Ovary (tissue), 9 donors: ENCODE results near the gene RAB23. TPM values are rescaled to one million over a fixed set of nuclear protein-coding genes. Genes with fewer than 3 reads are reported as not detected.
"Not testable (repeated sequence)": the region's sequence is repeated elsewhere in the genome, so short reads cannot be mapped to it uniquely, and the experiment has no call there.

Experiments used
- DNase-seq, 5 donors: peaks; one replicate each; pipeline ENCODE4 v3.0.0-alpha.2; 2019 to 2020
- H3K27ac ChIP-seq, 2 donors: fragments of 200-600 bp; one replicate each; pipeline versions ENCODE4 v1.5.1 to v1.8.0; 2019 to 2022
- H3K27me3 ChIP-seq: fragments of 200-600 bp; one replicate; pipeline ENCODE4 v1.8.0; 2022
- H3K36me3 ChIP-seq: fragments of 200-600 bp; sonication (generic); one replicate; pipeline ENCODE4 v1.5.1; 2019
- H3K4me1 ChIP-seq: one replicate; pipeline ENCODE4 v1.8.1; 2013; ENCODE audit warnings: mild to moderate bottlenecking, moderate library complexity; ENCODE audit not compliant: insufficient read depth
- H3K4me3 ChIP-seq: fragments of 200-600 bp; sonication (generic); one replicate; pipeline ENCODE4 v1.5.1; 2017
- H3K9me3 ChIP-seq, 2 donors: fragments of 200-600 bp in 1 of 2; sonication (generic) in 1 of 2; one replicate each; pipeline versions ENCODE4 v1.5.1 to v1.8.1; 2013 to 2019; ENCODE audit warnings: mild to moderate bottlenecking in 1 of 2, moderate library complexity in 1 of 2
- CTCF ChIP-seq, 3 donors: fragments of 450-650 bp in 2 of 3; fragments of 200-600 bp in 1 of 3; IDR thresholded peaks; one replicate each; pipeline versions ENCODE4 v1.5.1 to v1.8.0; 2016 to 2022; ENCODE audit warnings: antibody characterized with exemption in 3 of 3, mild to moderate bottlenecking in 1 of 3
- EP300 ChIP-seq: sonication (generic); formaldehyde crosslinking; IDR thresholded peaks from one replicate; pipeline ENCODE4 v1.6.1; 2017; ENCODE audit warnings: antibody characterized with exemption
- POLR2A ChIP-seq: fragments of 450-650 bp; IDR thresholded peaks from one replicate; pipeline ENCODE4 v1.6.1; 2017; ENCODE audit warnings: antibody characterized with exemption, mild to moderate bottlenecking, moderate library complexity
- WGBS, 3 donors: extraction: QIAGEN DNeasy Blood & Tissue Kit in 1 of 3; methylation state at CpG; one replicate each; pipeline versions ENCODE4 v1.1.5 to v1.1.7; 2013 to 2017; 5-methylcytosine and 5-hydroxymethylcytosine counted together
- intact Hi-C, 4 donors: fragments of 100-400 bp; cut with DNase I; formaldehyde crosslinking; loops; one replicate each; pipeline versions ENCODE4 v1.11.0 to v1.15.1; 2022 to 2023
- polyA plus RNA-seq, 2 donors: library from polyadenylated mRNA; stranded (reverse); fragments of 200-250 nt in 1 of 2; fragments of 350-450 nt in 1 of 2; fragmentation: Illumina TruSeq in 1 of 2; extraction: RNeasy Lipid Tissue Mini Kit (QIAGEN cat#74804) in 1 of 2; gene quantifications; one replicate each; pipeline ENCODE4 v1.2.3, GENCODE V29; 2013 to 2014
- total RNA-seq, 7 donors: library from RNA; depleted of rRNA in 2 of 7; stranded (reverse); fragments of >200 nt in 2 of 7; fragmentation: NEBNext Ultra II Directional in 3 of 7; extraction: Animal tissue kit (Norgen Biotek cat#: 25700) in 3 of 7; gene quantifications; one replicate each; pipeline versions ENCODE4 v1.1.0 to v1.2.4, GENCODE V29; 2016 to 2023
- donor health status: DM: no; HTN: no; CAD: no; lungs with moderate emphysema.
- donor health status: DM: no; HTN: no; CAD: no.
- donor health status: Bipolar disorder and iron deficiency.
- donor health status: DM: yes; HTN: yes; CAD: no.
- donor health status: DM: no; HTN: no; CAD: no.
- donor health status: DM: yes; HTN: yes; CAD: no.

RAB23 gene
- total and polyA plus RNA-seq, 9 donors, result 14.2 to 31.0 (median 16.7) TPM

- Histone ChIP-seq H3K27me3 (no peaks in the 10 kb centered on the region), H3K27ac (no peak overlapping the region), H3K4me1 (peaks cover 3% of the 10 kb centered on the region), H3K9me3 (no peaks in the 10 kb centered on the region), H3K4me3 (no peak overlapping the region), H3K36me3 (no peaks in the 10 kb centered on the region)
- 91 to 92% (median 92%) methylated on average over 2 of the region's 2 CpGs for WGBS, 3 donors
- intact Hi-C loops, result no loop called here
- no peak for TF ChIP-seq CTCF (IDR thresholded peaks at IDR 0.05)
- no peak for TF ChIP-seq POLR2A
- TF ChIP-seq EP300, result no peak
- DNase-seq, result no peak
Observed at GRCh38 chr6:57248311-57248895, 26.3 kb upstream of the RAB23 start.

- no peaks in the 10 kb centered on the region for H3K9me3 ChIP-seq
- intact Hi-C loops, result no loop called here
- H3K4me1 ChIP-seq, result peaks cover 1% of the 10 kb centered on the region
- no peak for TF ChIP-seq CTCF (IDR thresholded peaks at IDR 0.05)
- TF ChIP-seq POLR2A, result no peak
- no peak for TF ChIP-seq EP300
- no peak overlapping the region for H3K27ac ChIP-seq
- H3K27me3 ChIP-seq, result no peaks in the 10 kb centered on the region
- DNase-seq, result no peak
- no peaks in the 10 kb centered on the region for H3K36me3 ChIP-seq
- H3K4me3 ChIP-seq, result no peak overlapping the region
Observed at GRCh38 chr6:57247603-57248002, 25.5 kb upstream of the RAB23 start.

GRCh38 chr6:57246307-57246706, 24.2 kb upstream of the RAB23 start:
- H3K9me3 ChIP-seq, result no peaks in the 10 kb centered on the region
- no peak for DNase-seq
- no peaks in the 10 kb centered on the region for H3K27me3 ChIP-seq
- intact Hi-C loops, result no loop called here
- TF ChIP-seq POLR2A (no peak), CTCF (IDR thresholded peaks at IDR 0.05) (no peak), EP300 (no peak)
- no peaks in the 10 kb centered on the region for H3K36me3 ChIP-seq
- H3K27ac ChIP-seq, result no peak overlapping the region
- 73 to 79% (median 78%) methylated on average over 6 of the region's 6 CpGs for WGBS, 3 donors
- H3K4me1 ChIP-seq, result no peaks in the 10 kb centered on the region
- no peak overlapping the region for H3K4me3 ChIP-seq

- H3K9me3 ChIP-seq, result no peaks in the 10 kb centered on the region
- no peak overlapping the region for H3K27ac ChIP-seq
- TF ChIP-seq POLR2A (no peak), CTCF (IDR thresholded peaks at IDR 0.05) (no peak), EP300 (no peak)
- intact Hi-C loops, result no loop called here
- no peak for DNase-seq
- 94 to 95% (median 95%) methylated on average over 7 of the region's 7 CpGs for WGBS, 3 donors
- no peaks in the 10 kb centered on the region for H3K27me3 ChIP-seq
- no peaks in the 10 kb centered on the region for H3K36me3 ChIP-seq
- H3K4me3 ChIP-seq, result no peak overlapping the region
- no peaks in the 10 kb centered on the region for H3K4me1 ChIP-seq
Observed at GRCh38 chr6:57243954-57244353, 21.8 kb upstream of the RAB23 start.

- H3K9me3 ChIP-seq, H3K4me1 ChIP-seq, H3K27ac ChIP-seq, H3K4me3 ChIP-seq, H3K27me3 ChIP-seq, H3K36me3 ChIP-seq, DNase-seq, intact Hi-C loops: not testable (repeated sequence)
- 96 to 97% (median 96%) methylated on average over 13 of the region's 13 CpGs for whole genome bisulfite sequencing, 3 donors
Observed at GRCh38 chr6:57243526-57243925, 21.4 kb upstream of the RAB23 start.
